ENCODE data around the gene TNS3. TPM values are rescaled to one million over a fixed set of nuclear protein-coding genes. Genes with fewer than 3 reads are reported as not detected.

The TNS3 gene
- total RNA-seq, 1 donor from 2014 or later, result 40.8 TPM

DNA sequence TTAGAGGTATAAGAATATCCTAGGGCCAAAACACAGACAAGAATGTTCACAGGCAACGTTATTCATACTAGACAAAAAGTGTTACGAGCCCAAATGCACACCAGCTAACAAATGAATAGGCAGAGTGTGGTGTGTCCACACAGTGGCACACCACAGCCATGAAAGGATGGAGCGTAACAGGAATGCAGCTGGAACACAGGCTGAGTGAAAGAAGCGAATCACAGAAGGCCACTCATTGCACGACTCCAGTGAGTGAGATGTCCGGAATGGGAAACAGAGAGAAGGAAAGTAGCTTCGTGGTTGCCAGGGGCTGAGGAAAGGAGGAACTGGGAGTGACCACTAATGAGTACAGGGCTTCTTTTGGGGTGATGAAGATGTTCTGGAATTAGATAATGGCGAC lies 198.8 kb downstream of the TNS3 start:
- no peak for DNase-seq (ENCODE audit: low read depth)
- TF ChIP-seq, protein P1, sequence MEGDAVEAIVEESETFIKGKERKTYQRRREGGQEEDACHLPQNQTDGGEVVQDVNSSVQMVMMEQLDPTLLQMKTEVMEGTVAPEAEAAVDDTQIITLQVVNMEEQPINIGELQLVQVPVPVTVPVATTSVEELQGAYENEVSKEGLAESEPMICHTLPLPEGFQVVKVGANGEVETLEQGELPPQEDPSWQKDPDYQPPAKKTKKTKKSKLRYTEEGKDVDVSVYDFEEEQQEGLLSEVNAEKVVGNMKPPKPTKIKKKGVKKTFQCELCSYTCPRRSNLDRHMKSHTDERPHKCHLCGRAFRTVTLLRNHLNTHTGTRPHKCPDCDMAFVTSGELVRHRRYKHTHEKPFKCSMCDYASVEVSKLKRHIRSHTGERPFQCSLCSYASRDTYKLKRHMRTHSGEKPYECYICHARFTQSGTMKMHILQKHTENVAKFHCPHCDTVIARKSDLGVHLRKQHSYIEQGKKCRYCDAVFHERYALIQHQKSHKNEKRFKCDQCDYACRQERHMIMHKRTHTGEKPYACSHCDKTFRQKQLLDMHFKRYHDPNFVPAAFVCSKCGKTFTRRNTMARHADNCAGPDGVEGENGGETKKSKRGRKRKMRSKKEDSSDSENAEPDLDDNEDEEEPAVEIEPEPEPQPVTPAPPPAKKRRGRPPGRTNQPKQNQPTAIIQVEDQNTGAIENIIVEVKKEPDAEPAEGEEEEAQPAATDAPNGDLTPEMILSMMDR (conservative IDR thresholded peaks at IDR 0.05; ENCODE audit: low read depth, low read length), result no peak
- H3K4me3 ChIP-seq (ENCODE audit: low read depth, low read length), result no peak overlapping the region

DNA sequence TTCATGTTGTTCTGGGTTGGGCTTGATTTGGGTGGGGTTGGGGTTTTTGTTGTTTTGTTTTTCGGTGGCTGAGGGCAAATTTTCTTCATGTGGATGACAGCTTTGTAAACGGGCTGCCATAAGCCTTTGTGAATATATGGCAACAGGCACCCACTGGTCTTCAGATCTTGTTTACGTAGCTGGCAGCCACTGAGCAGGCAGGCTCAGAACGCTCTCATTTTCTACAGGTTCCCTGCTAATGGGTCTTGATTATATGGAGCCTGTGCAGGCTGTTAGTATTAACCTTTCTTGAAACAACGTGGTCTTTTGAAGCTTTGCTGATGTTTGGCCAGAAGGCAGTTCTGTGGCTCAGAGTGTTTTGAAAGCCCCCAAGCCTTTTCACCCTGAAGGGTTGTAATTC lies 199.7 kb downstream of the TNS3 start:
- no peak overlapping the region for H3K4me3 ChIP-seq (ENCODE audit: low read depth, low read length)
- no peak for DNase-seq (ENCODE audit: low read depth)
- TF ChIP-seq, protein P1 (conservative IDR thresholded peaks at IDR 0.05; ENCODE audit: low read depth, low read length), result no peak

DNA sequence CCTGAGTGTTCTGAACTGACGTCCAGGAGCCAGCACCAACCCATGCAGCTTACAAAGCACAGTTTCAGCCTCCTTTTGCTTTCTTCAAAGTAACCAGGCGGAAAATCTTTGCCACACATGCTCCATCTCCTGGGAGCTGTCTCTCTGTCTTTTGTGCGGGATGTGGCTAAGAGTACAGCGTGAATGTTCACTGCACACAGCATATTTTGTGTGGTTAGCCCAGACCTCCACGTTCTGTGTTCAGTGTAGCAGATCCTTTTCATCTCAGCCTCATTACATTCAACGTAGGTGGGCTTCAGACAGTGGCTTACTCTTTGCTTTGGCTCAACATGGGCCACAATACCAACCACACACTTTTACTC lies 200.8 kb downstream of the TNS3 start:
- no peak for DNase-seq (ENCODE audit: low read depth)
- TF ChIP-seq, protein P1 (conservative IDR thresholded peaks at IDR 0.05; ENCODE audit: low read depth, low read length), result no peak
- no peak overlapping the region for H3K4me3 ChIP-seq (ENCODE audit: low read depth, low read length)

DNA sequence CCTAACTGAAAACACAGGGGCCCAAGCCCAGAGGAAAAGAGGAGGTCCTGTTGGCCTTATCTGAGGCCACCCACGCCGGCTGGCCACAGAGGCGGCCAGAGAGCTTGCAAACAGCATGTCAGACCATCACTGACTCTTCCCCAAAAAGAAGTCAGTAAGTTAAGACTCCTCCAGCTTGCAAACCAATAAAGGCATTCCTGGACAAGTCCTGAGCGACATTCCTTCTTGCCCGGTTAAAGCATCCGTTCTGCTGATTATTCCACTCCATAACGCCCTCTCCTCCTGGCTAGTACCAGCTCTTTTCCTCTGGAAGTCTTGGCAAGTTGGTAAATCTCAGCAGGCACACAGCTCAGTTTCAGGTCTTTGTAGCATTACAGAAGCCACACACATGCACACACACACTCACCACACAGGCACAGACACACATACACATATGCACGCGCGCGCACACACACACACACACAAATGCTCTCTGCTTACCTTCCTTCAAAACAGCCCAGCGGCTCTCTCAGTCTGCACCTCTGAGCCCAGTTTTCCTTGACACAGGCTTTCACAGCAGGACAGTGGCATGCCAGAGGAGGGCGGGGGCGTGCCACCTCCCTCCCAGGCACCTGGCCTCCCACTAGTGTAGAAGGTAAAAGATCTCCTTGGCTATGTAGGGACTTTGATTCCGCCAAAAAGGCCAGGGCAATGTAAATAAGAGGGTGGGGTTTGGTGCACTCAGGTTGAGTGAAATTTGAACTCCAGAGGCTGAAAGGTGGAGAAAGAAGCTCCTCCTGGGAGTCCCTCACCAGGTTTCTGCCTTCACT lies 201.4 kb downstream of the TNS3 start:
- DNase-seq (ENCODE audit: low read depth), result no peak
- no peak overlapping the region for H3K4me3 ChIP-seq (ENCODE audit: low read depth, low read length)
- TF ChIP-seq, protein P1 (conservative IDR thresholded peaks at IDR 0.05; ENCODE audit: low read depth, low read length), result no peak

DNA sequence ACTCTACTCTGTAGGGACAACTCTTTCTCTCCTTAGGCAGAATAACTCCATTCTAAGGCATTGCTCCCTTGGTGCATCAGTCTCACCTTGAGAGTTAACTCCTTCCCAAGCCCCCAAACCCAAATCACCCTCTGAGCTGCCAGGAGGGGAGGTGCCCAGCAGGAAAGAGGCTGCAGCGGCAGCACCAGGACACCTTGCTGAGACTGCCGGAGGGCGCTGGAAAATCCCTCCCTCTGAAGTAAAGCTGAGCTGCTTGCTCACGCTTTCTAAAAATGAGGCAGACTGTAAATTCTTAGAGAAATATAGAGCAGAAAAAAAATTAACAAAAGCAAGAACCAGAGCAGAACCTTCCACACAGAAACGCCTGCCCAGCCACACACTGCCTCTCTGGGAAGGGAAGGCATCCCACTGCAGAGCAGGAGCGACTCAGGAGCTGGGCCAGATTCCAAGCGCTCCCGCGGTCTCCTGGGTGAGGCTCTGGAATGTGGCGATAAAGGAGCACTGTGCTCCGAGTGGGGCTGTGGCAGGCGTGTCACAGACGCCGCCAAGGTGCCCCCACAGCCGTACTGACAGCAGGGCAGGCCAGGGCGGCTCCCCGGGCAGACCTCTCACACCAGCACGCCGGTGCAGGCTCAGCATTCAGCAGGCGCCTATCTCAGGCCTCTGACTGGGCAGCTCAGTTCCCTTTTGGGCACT lies 202.1 kb downstream of the TNS3 start:
- H3K4me3 ChIP-seq (ENCODE audit: low read depth, low read length), result no peak overlapping the region
- DNase-seq (ENCODE audit: low read depth), result no peak
- TF ChIP-seq, protein P1 (conservative IDR thresholded peaks at IDR 0.05; ENCODE audit: low read depth, low read length), result no peak

DNA sequence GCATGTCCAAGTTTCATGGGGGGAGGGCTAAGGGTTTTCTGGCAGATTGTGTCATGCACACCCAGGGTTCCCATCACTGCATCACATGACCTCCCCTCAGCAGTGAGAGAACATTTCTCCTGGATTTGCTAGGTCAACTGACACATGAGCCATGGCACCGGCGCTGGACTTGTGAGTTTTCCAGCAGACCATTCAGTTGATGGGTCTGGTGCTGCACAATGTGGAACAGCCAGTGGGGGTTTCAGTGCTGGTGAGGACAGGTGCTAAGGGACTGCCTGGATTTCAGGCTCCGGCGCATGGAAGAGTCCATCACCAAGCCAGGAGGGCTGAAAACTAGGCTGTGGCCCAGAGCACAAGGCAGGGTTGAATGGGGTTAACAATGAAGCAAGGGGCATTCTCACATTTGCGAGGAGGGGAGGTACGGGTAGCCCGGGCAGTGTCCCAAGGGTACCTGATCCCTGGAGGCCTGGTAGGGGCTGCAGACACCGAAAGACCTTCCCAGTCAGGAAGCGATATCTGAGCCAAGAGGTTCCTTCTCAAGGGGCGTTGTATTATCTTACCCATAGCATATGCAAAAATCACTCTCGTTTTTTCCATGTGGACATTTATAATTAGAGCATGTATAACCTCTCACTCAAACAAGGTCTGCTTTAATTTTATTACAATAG lies 203.0 kb downstream of the TNS3 start:
- H3K4me3 ChIP-seq (ENCODE audit: low read depth, low read length), result no peak overlapping the region
- TF ChIP-seq, protein P1 (conservative IDR thresholded peaks at IDR 0.05; ENCODE audit: low read depth, low read length), result no peak
- no peak for DNase-seq (ENCODE audit: low read depth)
